ENCODE results near the gene ANKRD9.

Gene ANKRD9

GRCh38 chr14:102469261-102469660 lies 40.3 kb downstream of the ANKRD9 start:
- H3K9me3 ChIP-seq (ENCODE audit: control insufficient read depth, insufficient read depth, low read length) = no peaks in the 10 kb centered on the region
- H3K27me3 ChIP-seq (ENCODE audit: control insufficient read depth, insufficient read depth, low read length) = no peaks in the 10 kb centered on the region
- no peaks in the 10 kb centered on the region for H3K4me1 ChIP-seq (ENCODE audit: control insufficient read depth, insufficient read depth, low read length)
- peaks cover 3% of the 10 kb centered on the region for H3K36me3 ChIP-seq (ENCODE audit: control insufficient read depth, insufficient read depth, low read length)
- no peak overlapping the region for H3K4me3 ChIP-seq (ENCODE audit: low read depth, low read length)
- H3K9ac ChIP-seq (ENCODE audit: low read depth, low read length) = no peak overlapping the region

- Histone ChIP-seq H3K4me1 (ENCODE audit: control insufficient read depth, insufficient read depth, low read length) (no peaks in the 10 kb centered on the region), H3K9me3 (ENCODE audit: control insufficient read depth, insufficient read depth, low read length) (no peaks in the 10 kb centered on the region), H3K36me3 (ENCODE audit: control insufficient read depth, insufficient read depth, low read length) (peaks cover 3% of the 10 kb centered on the region), H3K9ac (ENCODE audit: low read depth, low read length) (no peak overlapping the region), H3K27me3 (ENCODE audit: control insufficient read depth, insufficient read depth, low read length) (no peaks in the 10 kb centered on the region), H3K4me3 (ENCODE audit: low read depth, low read length) (no peak overlapping the region)
Observed at GRCh38 chr14:102464846-102465341, 44.7 kb downstream of the ANKRD9 start.

DNA sequence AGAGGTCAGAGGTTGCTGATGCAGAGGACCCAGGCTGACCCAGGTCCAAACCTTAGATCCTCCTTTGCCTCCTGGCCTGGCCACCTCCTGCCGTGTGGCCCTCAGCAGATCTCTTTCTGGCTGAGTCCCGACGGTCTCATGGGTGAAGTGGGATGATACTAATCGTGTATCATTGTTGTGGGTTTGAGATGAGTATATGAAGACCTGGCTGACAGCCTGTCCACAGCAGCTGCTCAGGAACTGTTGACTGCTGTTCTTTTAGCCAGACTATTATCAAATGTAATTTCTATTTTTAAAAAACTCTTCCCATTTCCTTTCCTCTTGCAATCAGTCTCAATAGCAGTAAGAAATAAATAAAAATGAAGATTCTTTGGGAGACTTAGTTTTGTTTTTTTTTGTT lies 45.6 kb downstream of the ANKRD9 start:
- Histone ChIP-seq H3K36me3 (ENCODE audit: control insufficient read depth, insufficient read depth, low read length) (peaks cover 3% of the 10 kb centered on the region), H3K9me3 (ENCODE audit: control insufficient read depth, insufficient read depth, low read length) (no peaks in the 10 kb centered on the region), H3K4me1 (ENCODE audit: control insufficient read depth, insufficient read depth, low read length) (no peaks in the 10 kb centered on the region), H3K9ac (ENCODE audit: low read depth, low read length) (no peak overlapping the region), H3K4me3 (ENCODE audit: low read depth, low read length) (no peak overlapping the region), H3K27me3 (ENCODE audit: control insufficient read depth, insufficient read depth, low read length) (no peaks in the 10 kb centered on the region)

GRCh38 chr14:102462391-102462790 lies 47.2 kb downstream of the ANKRD9 start:
- Histone ChIP-seq H3K27me3 (ENCODE audit: control insufficient read depth, insufficient read depth, low read length) (no peaks in the 10 kb centered on the region), H3K4me3 (ENCODE audit: low read depth, low read length) (no peak overlapping the region), H3K36me3 (ENCODE audit: control insufficient read depth, insufficient read depth, low read length) (peaks cover 3% of the 10 kb centered on the region), H3K4me1 (ENCODE audit: control insufficient read depth, insufficient read depth, low read length) (no peaks in the 10 kb centered on the region), H3K9me3 (ENCODE audit: control insufficient read depth, insufficient read depth, low read length) (no peaks in the 10 kb centered on the region), H3K9ac (ENCODE audit: low read depth, low read length) (no peak overlapping the region)

GRCh38 chr14:102461490-102462338 lies 47.9 kb downstream of the ANKRD9 start:
- Histone ChIP-seq H3K27me3 (ENCODE audit: control insufficient read depth, insufficient read depth, low read length) (no peaks in the 10 kb centered on the region), H3K9me3 (ENCODE audit: control insufficient read depth, insufficient read depth, low read length) (no peaks in the 10 kb centered on the region), H3K9ac (ENCODE audit: low read depth, low read length) (no peak overlapping the region), H3K4me3 (ENCODE audit: low read depth, low read length) (no peak overlapping the region), H3K4me1 (ENCODE audit: control insufficient read depth, insufficient read depth, low read length) (no peaks in the 10 kb centered on the region), H3K36me3 (ENCODE audit: control insufficient read depth, insufficient read depth, low read length) (peaks cover 2% of the 10 kb centered on the region)

GRCh38 chr14:102457509-102457908 lies 52.1 kb downstream of the ANKRD9 start:
- Histone ChIP-seq H3K9ac (ENCODE audit: low read depth, low read length) (no peak overlapping the region), H3K4me1 (ENCODE audit: control insufficient read depth, insufficient read depth, low read length) (no peaks in the 10 kb centered on the region), H3K4me3 (ENCODE audit: low read depth, low read length) (no peak overlapping the region), H3K36me3 (ENCODE audit: control insufficient read depth, insufficient read depth, low read length) (peaks cover 8% of the 10 kb centered on the region), H3K27me3 (ENCODE audit: control insufficient read depth, insufficient read depth, low read length) (no peaks in the 10 kb centered on the region), H3K9me3 (ENCODE audit: control insufficient read depth, insufficient read depth, low read length) (no peaks in the 10 kb centered on the region)

DNA sequence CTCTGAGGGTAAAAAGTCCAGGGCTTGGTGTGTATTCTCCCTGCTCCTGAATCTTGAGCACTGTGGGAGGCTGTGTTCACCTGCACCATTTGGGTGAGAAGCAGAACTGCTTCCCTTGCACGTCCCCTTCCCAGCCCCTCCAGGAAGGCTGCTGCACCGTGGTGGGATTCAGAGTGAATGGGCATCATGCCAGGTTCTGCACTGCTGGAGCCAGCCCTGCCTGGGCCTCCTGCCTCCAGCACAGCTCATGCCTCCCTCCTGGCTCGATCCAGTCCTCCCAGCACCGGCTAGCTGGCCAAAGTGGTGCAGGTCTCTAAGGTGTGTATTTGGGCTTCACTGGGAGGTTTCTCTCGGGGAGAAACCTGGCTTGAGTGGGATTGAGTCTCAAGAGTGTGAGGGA lies 54.9 kb downstream of the ANKRD9 start:
- Histone ChIP-seq H3K36me3 (ENCODE audit: control insufficient read depth, insufficient read depth, low read length) (peaks cover 28% of the 10 kb centered on the region), H3K9me3 (ENCODE audit: control insufficient read depth, insufficient read depth, low read length) (no peaks in the 10 kb centered on the region), H3K27me3 (ENCODE audit: control insufficient read depth, insufficient read depth, low read length) (no peaks in the 10 kb centered on the region), H3K9ac (ENCODE audit: low read depth, low read length) (no peak overlapping the region), H3K4me3 (ENCODE audit: low read depth, low read length) (no peak overlapping the region), H3K4me1 (ENCODE audit: control insufficient read depth, insufficient read depth, low read length) (no peaks in the 10 kb centered on the region)

GRCh38 chr14:102452302-102452701 lies 57.3 kb downstream of the ANKRD9 start:
- Histone ChIP-seq H3K27me3 (ENCODE audit: control insufficient read depth, insufficient read depth, low read length) (no peaks in the 10 kb centered on the region), H3K4me3 (ENCODE audit: low read depth, low read length) (no peak overlapping the region), H3K4me1 (ENCODE audit: control insufficient read depth, insufficient read depth, low read length) (no peaks in the 10 kb centered on the region), H3K9me3 (ENCODE audit: control insufficient read depth, insufficient read depth, low read length) (no peaks in the 10 kb centered on the region), H3K9ac (ENCODE audit: low read depth, low read length) (no peak overlapping the region), H3K36me3 (ENCODE audit: control insufficient read depth, insufficient read depth, low read length) (peaks cover 28% of the 10 kb centered on the region)

Measured in iPS-15b (cell line).